Measurements from ENCODE around the gene HELZ.

GRCh38 chr17:67030641-67031040 is 214.4 kb downstream of the HELZ start:
- TF ChIP-seq CTCF (IDR thresholded peaks at IDR 0.05) (no peak), POLR2A (IDR thresholded peaks at IDR 0.05) (no peak), EP300 (IDR thresholded peaks at IDR 0.05) (no peak)
